Astrocyte (in vitro differentiated cells and primary cell): ENCODE results near the gene TUT1. TPM values are rescaled to one million over a fixed set of nuclear protein-coding genes. Genes with fewer than 3 reads are reported as not detected.

ENCODE experiments used
- DNase-seq: peaks from one replicate; pipeline ENCODE4 v3.0.0-alpha.2; 2010; ENCODE audit warnings: low read depth
- FAIRE-seq: peaks from 2 replicates; lab custom pipeline; 2011; peaks lifted over from hg19 to GRCh38; lab: Jason Lieb, UNC
- H2AFZ ChIP-seq: 2 replicates; pipeline ENCODE4 v1.6.0; 2012; ENCODE audit warnings: low read depth, low read length, inconsistent platforms
- H3K27ac ChIP-seq: 2 replicates; pipeline ENCODE4 v1.5.1; 2011; ENCODE audit warnings: low read depth, low read length, inconsistent platforms
- H3K27me3 ChIP-seq: 2 replicates; pipeline ENCODE4 v1.6.0; 2011; ENCODE audit warnings: low read length, inconsistent platforms; ENCODE audit not compliant: insufficient read depth
- H3K36me3 ChIP-seq: 2 replicates; pipeline ENCODE4 v1.5.1; 2011; ENCODE audit warnings: low read length, inconsistent platforms; ENCODE audit not compliant: insufficient read depth
- H3K4me1 ChIP-seq: 2 replicates; pipeline ENCODE4 v1.5.1; 2011; ENCODE audit warnings: low read length, inconsistent platforms; ENCODE audit not compliant: insufficient read depth
- H3K4me2 ChIP-seq: 2 replicates; pipeline ENCODE4 v1.6.0; 2012; ENCODE audit warnings: low read length, inconsistent platforms
- H3K4me3 ChIP-seq: 2 replicates; pipeline ENCODE4 v1.5.1; 2011; ENCODE audit warnings: low read depth, mild to moderate bottlenecking, low read length, inconsistent platforms; ENCODE audit not compliant: insufficient read depth
- H3K79me2 ChIP-seq: 2 replicates; pipeline ENCODE4 v1.6.0; 2012; ENCODE audit warnings: mild to moderate bottlenecking, low read length, inconsistent platforms; ENCODE audit not compliant: insufficient read depth
- H3K9ac ChIP-seq: 2 replicates; pipeline ENCODE4 v1.6.0; 2012; ENCODE audit warnings: mild to moderate bottlenecking, low read length, inconsistent platforms
- H3K9me3 ChIP-seq: 2 replicates; pipeline ENCODE4 v1.5.1; 2012; ENCODE audit warnings: low read depth, mild to moderate bottlenecking, low read length, inconsistent platforms; ENCODE audit not compliant: insufficient read depth
- H4K20me1 ChIP-seq: 2 replicates; pipeline ENCODE4 v1.6.0; 2012; ENCODE audit warnings: low read length, inconsistent platforms; ENCODE audit not compliant: insufficient read depth
- H3K27ac Mint-ChIP-seq: one replicate; pipeline ENCODE4 v1.8.0; 2021; ENCODE audit warnings: mild to moderate bottlenecking, mixed read lengths; ENCODE audit not compliant: unreplicated experiment
- H3K27me3 Mint-ChIP-seq: one replicate; pipeline ENCODE4 v1.8.0; 2021; ENCODE audit warnings: low read depth, mixed read lengths; ENCODE audit not compliant: unreplicated experiment
- H3K36me3 Mint-ChIP-seq: one replicate; pipeline ENCODE4 v1.8.0; 2021; ENCODE audit warnings: low read depth, mixed read lengths; ENCODE audit not compliant: unreplicated experiment
- H3K4me1 Mint-ChIP-seq: one replicate; pipeline ENCODE4 v1.8.0; 2021; ENCODE audit warnings: low read depth, mixed read lengths; ENCODE audit not compliant: unreplicated experiment
- H3K4me3 Mint-ChIP-seq: one replicate; pipeline ENCODE4 v1.8.0; 2021; ENCODE audit warnings: mild to moderate bottlenecking, moderate library complexity, mixed read lengths; ENCODE audit not compliant: unreplicated experiment
- H3K9me3 Mint-ChIP-seq: one replicate; pipeline ENCODE4 v1.8.0; 2021; ENCODE audit warnings: mild to moderate bottlenecking, mixed read lengths; ENCODE audit not compliant: unreplicated experiment
- CTCF ChIP-seq: IDR thresholded peaks from 2 replicates; pipeline ENCODE4 v1.5.1; 2011; ENCODE audit warnings: low read depth, mild to moderate bottlenecking, inconsistent platforms, low read length, moderate library complexity; ENCODE audit not compliant: insufficient read depth
- EZH2 ChIP-seq: IDR thresholded peaks from 2 replicates; pipeline ENCODE4 v1.6.1; 2012; ENCODE audit warnings: mild to moderate bottlenecking, low read length, inconsistent platforms; ENCODE audit not compliant: insufficient read depth
- total RNA-seq: library from RNA; stranded (reverse); gene quantifications from 2 replicates; pipeline ENCODE4 v1.2.1, GENCODE V29; 2021

TUT1 gene
- total RNA-seq, 1 donor from 2014 or later = 18.3 TPM

- H3K4me3 ChIP-seq = peak overlapping the region; percentile 82
- Mint-ChIP-seq H3K36me3 (peaks cover 15% of the 10 kb centered on the region), H3K4me3 (peak overlapping the region; percentile 98), H3K27me3 (no peaks in the 10 kb centered on the region), H3K9me3 (no peaks in the 10 kb centered on the region), H3K4me1 (peaks cover 14% of the 10 kb centered on the region), H3K27ac (peak overlapping the region; percentile 89)
- H4K20me1 ChIP-seq = peaks cover 6% of the 10 kb centered on the region
- H3K79me2 ChIP-seq = peaks cover 9% of the 10 kb centered on the region
- H3K9ac ChIP-seq = peak overlapping the region; percentile 87
- peak overlapping the region; percentile 63 for H2AFZ ChIP-seq
- peaks cover 11% of the 10 kb centered on the region for H3K4me1 ChIP-seq
- H3K27ac ChIP-seq = no peak overlapping the region
- peak overlapping the region; percentile 96 for H3K4me2 ChIP-seq
- TF ChIP-seq CTCF = no peak
- TF ChIP-seq EZH2 = no peak
- FAIRE-seq = no peak
- H3K36me3 ChIP-seq = peaks cover 8% of the 10 kb centered on the region
- no peaks in the 10 kb centered on the region for H3K27me3 ChIP-seq
- no peaks in the 10 kb centered on the region for H3K9me3 ChIP-seq
- DNase-seq = no peak
Observed at GRCh38 chr11:62610814-62611704, 19.7 kb upstream of the TUT1 start.

- H3K4me1 Mint-ChIP-seq = peaks cover 14% of the 10 kb centered on the region
- peaks cover 9% of the 10 kb centered on the region for H3K79me2 ChIP-seq
Observed at GRCh38 chr11:62610403-62610802, 19.1 kb upstream of the TUT1 start.

More at GRCh38 chr11:62610403-62610802, 19.1 kb upstream of the TUT1 start:
- Histone ChIP-seq H3K36me3 (peaks cover 8% of the 10 kb centered on the region), H3K27me3 (no peaks in the 10 kb centered on the region), H3K27ac (no peak overlapping the region), H3K9me3 (no peaks in the 10 kb centered on the region), H2AFZ (no peak overlapping the region), H3K4me3 (no peak overlapping the region), H3K9ac (no peak overlapping the region), H4K20me1 (peaks cover 6% of the 10 kb centered on the region), H3K4me2 (no peak overlapping the region), H3K4me1 (peaks cover 11% of the 10 kb centered on the region)
- Mint-ChIP-seq H3K27me3 (no peaks in the 10 kb centered on the region), H3K27ac (no peak overlapping the region), H3K9me3 (no peaks in the 10 kb centered on the region), H3K36me3 (peaks cover 15% of the 10 kb centered on the region), H3K4me3 (peak overlapping the region; percentile 72)
- TF ChIP-seq CTCF = no peak
- no peak for TF ChIP-seq EZH2
- FAIRE-seq (no peak), DNase-seq (no peak)
